Measurements from ENCODE around the gene PCYT1A. TPM values are rescaled to one million over a fixed set of nuclear protein-coding genes. Genes with fewer than 3 reads are reported as not detected.

PCYT1A gene
- total RNA-seq, 1 experiment from 2014 or later: 64.5 TPM

DNA sequence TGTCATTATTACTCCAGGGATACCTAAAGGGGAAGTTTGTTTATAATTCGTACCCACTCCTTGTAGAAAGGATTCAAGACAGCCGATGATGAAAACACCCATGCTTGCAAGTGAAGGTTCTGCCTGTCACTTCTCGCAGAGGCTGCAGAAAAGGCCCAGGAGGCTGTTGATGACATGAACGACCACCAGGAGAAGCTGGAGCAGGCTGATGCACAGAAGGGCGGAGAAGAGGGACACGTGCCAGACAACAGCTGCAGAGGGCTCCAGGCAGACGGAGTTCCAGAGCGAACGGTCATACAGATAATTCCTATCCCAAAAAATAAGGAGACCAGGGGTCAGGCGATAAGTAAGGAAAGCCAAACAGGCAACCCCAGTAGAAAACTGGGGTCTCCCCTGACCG is 36.2 kb upstream of the PCYT1A start:
- CTCF ChIA-PET: no interaction called here

DNA sequence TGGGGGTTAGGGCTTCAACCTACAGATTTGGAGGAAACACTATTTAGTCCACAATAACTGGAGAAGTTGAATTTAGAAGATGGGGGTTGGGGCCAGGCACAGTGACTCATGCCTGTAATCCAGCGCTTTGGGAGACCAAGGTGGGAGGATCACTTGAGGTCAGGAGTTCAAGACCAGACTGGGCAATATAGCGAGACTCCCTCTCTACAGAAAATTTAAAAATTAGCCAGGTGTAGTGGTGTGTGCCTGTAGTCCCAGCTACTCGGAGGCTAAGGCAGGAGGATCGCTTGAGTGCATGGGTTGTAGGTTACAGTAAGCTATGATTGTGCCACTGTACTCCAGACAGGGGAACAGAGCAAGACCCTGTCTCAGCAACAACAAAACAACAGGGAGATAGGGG is 35.5 kb upstream of the PCYT1A start:
- intact Hi-C loops (cut with micrococcal nuclease): no loop called here
- H3K9me3 Mint-ChIP-seq (ENCODE audit: unreplicated experiment): no peaks in the 10 kb centered on the region
- H3K4me1 Mint-ChIP-seq (ENCODE audit: insufficient read depth, unreplicated experiment): no peaks in the 10 kb centered on the region
- no peak overlapping the region for H3K4me3 Mint-ChIP-seq (ENCODE audit: unreplicated experiment)
- no peaks in the 10 kb centered on the region for H3K27me3 Mint-ChIP-seq (ENCODE audit: insufficient read depth, unreplicated experiment)
- DNase-seq (ENCODE audit: unreplicated experiment): no peak
- POLR2A ChIA-PET: interaction anchor here (2.3 kb wide), 1 partner anchor 15 kb away, joined by 6 read pairs; the partner anchor contains the start of gene TM4SF19
- CTCF ChIA-PET: interaction anchor here (0.6 kb wide), 1 partner anchor 230 kb away, joined by 5 read pairs; no protein-coding TSS in a partner anchor
- H3K36me3 Mint-ChIP-seq (ENCODE audit: insufficient read depth, unreplicated experiment): peaks cover 17% of the 10 kb centered on the region
- no TSS peak for BruUV-seq (replicated peaks)
- TF ChIP-seq, protein P1, sequence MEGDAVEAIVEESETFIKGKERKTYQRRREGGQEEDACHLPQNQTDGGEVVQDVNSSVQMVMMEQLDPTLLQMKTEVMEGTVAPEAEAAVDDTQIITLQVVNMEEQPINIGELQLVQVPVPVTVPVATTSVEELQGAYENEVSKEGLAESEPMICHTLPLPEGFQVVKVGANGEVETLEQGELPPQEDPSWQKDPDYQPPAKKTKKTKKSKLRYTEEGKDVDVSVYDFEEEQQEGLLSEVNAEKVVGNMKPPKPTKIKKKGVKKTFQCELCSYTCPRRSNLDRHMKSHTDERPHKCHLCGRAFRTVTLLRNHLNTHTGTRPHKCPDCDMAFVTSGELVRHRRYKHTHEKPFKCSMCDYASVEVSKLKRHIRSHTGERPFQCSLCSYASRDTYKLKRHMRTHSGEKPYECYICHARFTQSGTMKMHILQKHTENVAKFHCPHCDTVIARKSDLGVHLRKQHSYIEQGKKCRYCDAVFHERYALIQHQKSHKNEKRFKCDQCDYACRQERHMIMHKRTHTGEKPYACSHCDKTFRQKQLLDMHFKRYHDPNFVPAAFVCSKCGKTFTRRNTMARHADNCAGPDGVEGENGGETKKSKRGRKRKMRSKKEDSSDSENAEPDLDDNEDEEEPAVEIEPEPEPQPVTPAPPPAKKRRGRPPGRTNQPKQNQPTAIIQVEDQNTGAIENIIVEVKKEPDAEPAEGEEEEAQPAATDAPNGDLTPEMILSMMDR (IDR thresholded peaks at IDR 0.05; ENCODE audit: unreplicated experiment): no peak
- H3K27ac Mint-ChIP-seq (ENCODE audit: low read depth, unreplicated experiment): no peak overlapping the region

More for the DNA sequence above, 36.2 kb upstream of the PCYT1A start:
- Mint-ChIP-seq H3K36me3 (ENCODE audit: insufficient read depth, unreplicated experiment) (peaks cover 17% of the 10 kb centered on the region), H3K4me1 (ENCODE audit: insufficient read depth, unreplicated experiment) (no peaks in the 10 kb centered on the region), H3K27me3 (ENCODE audit: insufficient read depth, unreplicated experiment) (no peaks in the 10 kb centered on the region), H3K4me3 (ENCODE audit: unreplicated experiment) (no peak overlapping the region), H3K9me3 (ENCODE audit: unreplicated experiment) (no peaks in the 10 kb centered on the region), H3K27ac (ENCODE audit: low read depth, unreplicated experiment) (no peak overlapping the region)
- no TSS peak for BruUV-seq (replicated peaks)
- TF ChIP-seq, protein P1 (IDR thresholded peaks at IDR 0.05; ENCODE audit: unreplicated experiment): no peak
- no peak for DNase-seq (ENCODE audit: unreplicated experiment)
- POLR2A ChIA-PET: interaction anchor here (2.3 kb wide), 1 partner anchor 15 kb away, joined by 6 read pairs; the partner anchor contains the start of gene TM4SF19
- intact Hi-C loops (cut with micrococcal nuclease): no loop called here

DNA sequence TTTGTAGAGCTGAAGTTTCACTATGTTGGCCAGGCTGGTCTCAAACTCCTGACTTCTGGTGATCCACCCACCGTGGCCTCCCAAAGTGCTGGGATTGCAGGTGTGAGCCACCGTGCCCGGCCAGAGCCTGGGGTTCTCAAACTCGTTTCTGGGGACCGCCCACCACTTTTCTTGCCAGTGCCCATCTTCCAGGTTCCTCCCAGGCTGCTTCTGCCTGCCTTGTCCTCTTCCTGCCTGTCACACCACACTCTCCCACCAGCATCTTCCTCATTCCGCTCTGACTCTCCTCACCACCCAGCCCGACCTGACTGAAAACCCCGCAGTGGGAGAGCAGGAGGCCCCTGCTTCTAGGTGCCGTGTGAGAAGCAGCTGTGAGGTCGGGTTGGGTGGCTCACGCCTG is 33.6 kb upstream of the PCYT1A start:
- ChIA-PET POLR2A (interaction anchor here (1.4 to 4.5 kb wide), 3 partner anchors 17 to 32 kb away, joined by 3 to 72 read pairs (median 6); partner anchors contain the start of gene TM4SF19), CTCF (no interaction called here)
- TF ChIP-seq, protein P1 (IDR thresholded peaks at IDR 0.05; ENCODE audit: unreplicated experiment): no peak
- Mint-ChIP-seq H3K4me1 (ENCODE audit: insufficient read depth, unreplicated experiment) (no peaks in the 10 kb centered on the region), H3K27me3 (ENCODE audit: insufficient read depth, unreplicated experiment) (no peaks in the 10 kb centered on the region), H3K9me3 (ENCODE audit: unreplicated experiment) (no peaks in the 10 kb centered on the region), H3K36me3 (ENCODE audit: insufficient read depth, unreplicated experiment) (peaks cover 17% of the 10 kb centered on the region), H3K4me3 (ENCODE audit: unreplicated experiment) (peak overlapping the region; percentile 22), H3K27ac (ENCODE audit: low read depth, unreplicated experiment) (no peak overlapping the region)
- intact Hi-C loops (cut with micrococcal nuclease): no loop called here
- no TSS peak for BruUV-seq (replicated peaks)
- DNase-seq (ENCODE audit: unreplicated experiment): no peak

DNA sequence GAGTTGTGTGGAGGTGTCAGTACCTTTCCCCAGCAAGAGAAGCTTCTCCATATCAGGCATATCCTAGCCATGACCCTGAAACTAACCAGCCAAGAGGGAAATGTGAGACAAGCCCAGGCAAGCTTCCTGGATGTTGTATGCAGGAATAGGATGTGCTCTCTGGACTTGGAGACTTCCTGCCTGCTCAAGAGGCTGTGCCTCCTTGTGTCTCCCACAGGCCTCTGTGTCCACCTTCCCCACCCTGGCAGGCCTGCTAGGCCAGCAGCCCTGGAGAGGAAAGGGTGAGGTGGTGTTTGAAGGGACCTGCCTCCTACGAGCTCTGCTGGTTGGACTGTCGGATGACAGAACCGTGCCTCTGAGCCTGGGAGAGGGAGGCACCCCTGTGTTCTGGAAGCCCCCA is 32.6 kb upstream of the PCYT1A start:
- Mint-ChIP-seq H3K4me3 (ENCODE audit: unreplicated experiment) (peak overlapping the region; percentile 10), H3K36me3 (ENCODE audit: insufficient read depth, unreplicated experiment) (peaks cover 8% of the 10 kb centered on the region), H3K27ac (ENCODE audit: low read depth, unreplicated experiment) (peak overlapping the region; percentile 85), H3K9me3 (ENCODE audit: unreplicated experiment) (no peaks in the 10 kb centered on the region), H3K27me3 (ENCODE audit: insufficient read depth, unreplicated experiment) (no peaks in the 10 kb centered on the region), H3K4me1 (ENCODE audit: insufficient read depth, unreplicated experiment) (no peaks in the 10 kb centered on the region)
- BruUV-seq (replicated peaks): no TSS peak
- DNase-seq (ENCODE audit: unreplicated experiment): peak; percentile 77
- CTCF ChIA-PET: interaction anchor here (0.7 to 1.2 kb wide), 3 partner anchors 12 to 230 kb away, joined by 3 read pairs; no protein-coding TSS in a partner anchor
- TF ChIP-seq, protein P1 (IDR thresholded peaks at IDR 0.05; ENCODE audit: unreplicated experiment): no peak
- POLR2A ChIA-PET: interaction anchor here (0.6 to 4.5 kb wide), 7 partner anchors 8 to 266 kb away, joined by 3 to 72 read pairs (median 3); partner anchors contain the start of genes PCYT1A and TM4SF19
- intact Hi-C loops (cut with micrococcal nuclease): no loop called here

Measured in MCF 10A (cell line).